GM21825 (cell line): Measurements from ENCODE around the gene RCAN1.
A peak's percentile ranks its signal among the peaks of the same experiment; 100 is the strongest.

Source experiments
- ATAC-seq: cut with Tn5 transposase; IDR thresholded peaks from one replicate; pipeline ENCODE4 v1.9.1; 2021; ENCODE audit warnings: mild to moderate bottlenecking, moderate library complexity; ENCODE audit not compliant: unreplicated experiment

The RCAN1 gene

DNA sequence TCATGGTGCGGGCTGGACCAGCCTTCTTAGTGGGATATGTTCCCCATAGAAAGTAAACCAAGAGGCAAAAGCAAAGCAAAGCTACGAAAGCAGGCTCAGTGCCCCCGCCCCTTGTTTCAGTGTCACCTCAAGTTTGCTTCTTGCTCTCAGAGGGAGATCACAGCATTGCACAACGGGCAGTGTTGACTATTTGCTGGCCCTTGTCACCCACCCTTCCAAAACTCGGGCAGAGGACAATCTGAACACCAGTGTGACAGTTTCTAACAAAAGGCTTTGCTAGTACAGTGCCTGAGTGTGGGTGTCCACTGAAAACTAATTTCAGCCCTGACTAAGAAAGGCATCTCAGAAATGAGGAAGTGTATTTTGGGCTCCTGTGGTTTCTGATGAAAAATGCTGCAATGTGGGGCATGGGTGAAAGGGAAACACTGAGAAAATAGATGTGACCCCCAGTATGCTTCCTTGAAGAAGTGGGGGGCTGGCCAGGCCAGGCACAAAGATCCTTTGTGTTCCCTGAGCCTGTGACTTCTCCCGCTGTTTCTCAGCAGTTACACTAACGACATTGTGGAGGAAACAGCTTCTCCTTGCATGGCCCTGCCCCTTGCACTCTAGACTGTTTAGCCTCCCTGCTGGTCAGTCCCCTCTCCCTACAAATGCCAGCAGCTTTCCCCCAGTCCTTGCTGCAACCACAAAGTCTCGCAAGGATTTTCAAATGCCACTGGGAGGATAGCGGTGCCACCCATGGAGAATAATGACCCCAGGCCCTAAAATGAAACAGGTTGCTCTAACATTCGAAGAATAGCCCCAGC lies 69.6 kb downstream of the RCAN1 start:
- ATAC-seq: peak; percentile 87

DNA sequence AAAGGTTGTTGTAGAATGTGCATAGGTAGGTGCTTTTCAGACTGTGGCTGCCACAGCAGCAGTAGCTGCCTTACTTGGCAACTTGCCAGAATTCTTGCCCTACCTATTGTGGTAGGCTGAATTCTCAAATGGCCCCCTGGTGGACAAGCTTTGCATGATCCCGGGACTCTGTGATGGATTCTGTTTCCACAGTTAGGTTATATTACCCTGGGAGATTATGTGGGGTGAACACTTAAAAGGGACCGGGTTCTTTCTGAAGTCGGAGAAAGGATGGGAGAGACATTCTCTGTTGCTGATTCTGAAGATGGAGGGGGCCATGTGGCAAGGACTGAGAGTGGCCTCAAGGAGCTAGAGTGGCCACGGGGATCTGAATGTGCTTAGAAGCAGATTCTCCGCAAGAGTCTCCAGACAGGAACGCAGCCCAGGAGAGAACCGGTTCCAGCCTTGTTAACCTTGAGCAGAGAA lies 70.8 kb downstream of the RCAN1 start:
- no peak for ATAC-seq

DNA sequence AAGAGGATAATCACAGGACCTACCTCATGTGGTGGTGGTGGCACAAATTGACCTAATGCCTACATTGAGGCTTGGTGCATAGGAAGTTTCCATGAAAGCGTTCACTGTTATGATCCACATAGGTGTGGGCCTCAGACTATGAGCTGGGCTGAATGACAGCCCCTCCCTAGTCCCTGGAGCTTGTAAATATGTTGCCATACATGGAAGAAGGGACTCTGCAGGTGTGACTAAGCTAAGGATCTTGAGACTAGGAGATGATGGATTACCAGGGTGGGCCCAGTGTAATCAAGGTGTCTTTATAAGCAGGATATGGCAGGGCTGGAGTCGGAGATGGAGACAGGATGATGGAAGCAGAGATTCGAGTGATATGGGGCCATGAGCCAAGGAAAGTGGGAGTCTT lies 71.9 kb downstream of the RCAN1 start:
- ATAC-seq: no peak

DNA sequence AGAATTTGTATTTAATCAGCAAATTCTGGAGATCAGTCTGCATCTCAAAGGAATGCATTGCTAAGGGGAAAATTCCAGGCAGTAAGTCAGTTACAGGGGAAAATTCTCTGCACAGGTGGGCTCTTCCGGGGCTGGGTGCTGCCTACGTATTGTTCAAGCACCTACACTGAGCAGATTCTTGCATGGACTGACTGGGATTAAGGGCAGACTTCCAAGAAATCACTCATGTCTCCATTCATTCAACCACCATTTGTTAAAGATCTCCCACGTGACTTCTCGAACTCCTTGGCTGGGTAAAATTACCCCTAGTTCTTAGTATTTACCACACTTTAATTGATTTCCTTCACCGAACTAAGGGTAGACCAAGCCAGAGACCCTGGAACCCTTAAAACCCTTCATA lies 74.7 kb downstream of the RCAN1 start:
- ATAC-seq: no peak

DNA sequence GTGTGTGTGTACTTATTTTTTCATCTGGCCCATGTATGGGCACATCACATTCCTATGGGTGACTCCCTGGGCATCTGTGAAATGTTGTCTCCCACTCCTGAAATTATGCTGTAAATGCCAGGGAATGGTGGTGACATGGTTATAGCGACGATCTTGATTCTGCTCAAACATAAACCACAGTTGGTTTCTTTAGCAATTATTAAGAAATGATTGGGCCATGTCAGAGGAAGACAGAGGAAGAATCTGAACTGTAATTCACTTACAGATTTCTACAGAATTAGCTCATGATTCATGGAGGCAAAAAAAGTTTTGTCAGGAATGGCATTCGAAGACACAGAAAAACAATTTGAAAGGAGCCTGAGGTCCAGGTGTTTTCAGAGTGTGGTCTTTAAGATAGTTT lies 77.1 kb downstream of the RCAN1 start:
- no peak for ATAC-seq

DNA sequence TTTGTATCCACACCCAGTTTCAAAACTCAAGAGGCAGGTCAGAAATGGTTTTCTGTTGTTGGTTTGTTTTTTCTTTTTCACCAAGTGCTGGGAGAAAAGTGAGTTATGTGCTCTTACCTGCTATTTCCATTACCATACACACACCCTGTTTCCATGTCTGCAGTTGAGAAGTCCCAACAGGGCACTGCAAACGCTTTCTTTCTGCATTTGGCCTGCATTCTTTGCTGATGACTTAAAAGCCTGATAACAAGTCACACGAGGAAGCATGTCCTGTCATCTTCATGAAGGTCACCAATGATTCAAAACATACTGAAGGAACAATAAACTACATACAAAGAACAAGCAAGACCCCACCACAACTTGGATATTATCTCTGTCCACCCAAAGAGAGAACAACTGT lies 78.1 kb downstream of the RCAN1 start:
- ATAC-seq: no peak

DNA sequence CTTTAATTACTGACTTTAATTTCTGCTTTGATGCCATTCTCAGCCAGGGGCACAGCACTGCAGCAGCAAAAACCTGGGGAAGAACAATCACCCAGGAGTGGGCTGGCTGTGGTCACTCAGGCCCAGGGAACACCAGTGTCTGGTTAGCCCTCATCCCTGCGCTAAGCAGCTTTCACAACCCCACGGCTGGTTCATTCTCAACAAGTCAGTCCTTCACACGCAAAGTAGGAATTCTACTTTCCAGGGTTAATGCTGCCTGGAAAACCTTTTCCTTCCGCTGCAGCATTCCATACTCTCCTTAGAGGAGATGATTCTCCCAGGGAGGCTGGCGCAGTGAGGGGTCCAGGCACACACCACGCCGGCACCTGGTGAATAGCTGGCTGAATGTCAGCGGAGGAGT lies 78.6 kb downstream of the RCAN1 start:
- no peak for ATAC-seq

DNA sequence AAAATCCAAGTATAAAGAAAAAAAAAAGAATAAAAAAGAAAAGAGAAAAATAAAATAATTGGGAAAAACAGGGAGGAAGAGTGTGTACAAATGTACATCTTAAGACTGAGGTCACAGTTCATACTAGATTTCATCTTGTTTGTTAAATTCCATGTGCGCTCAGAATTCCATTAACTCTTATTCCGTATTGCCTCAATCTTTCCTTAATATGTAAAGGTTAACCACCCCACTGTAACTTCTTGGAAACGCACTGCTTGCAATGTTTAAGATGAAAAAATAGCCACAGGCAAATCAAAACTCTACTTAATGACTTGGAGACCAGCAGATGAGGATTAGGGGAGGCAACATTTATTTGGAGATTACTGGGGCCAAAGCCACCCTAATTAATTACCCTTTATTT lies 79.0 kb downstream of the RCAN1 start:
- no peak for ATAC-seq

DNA sequence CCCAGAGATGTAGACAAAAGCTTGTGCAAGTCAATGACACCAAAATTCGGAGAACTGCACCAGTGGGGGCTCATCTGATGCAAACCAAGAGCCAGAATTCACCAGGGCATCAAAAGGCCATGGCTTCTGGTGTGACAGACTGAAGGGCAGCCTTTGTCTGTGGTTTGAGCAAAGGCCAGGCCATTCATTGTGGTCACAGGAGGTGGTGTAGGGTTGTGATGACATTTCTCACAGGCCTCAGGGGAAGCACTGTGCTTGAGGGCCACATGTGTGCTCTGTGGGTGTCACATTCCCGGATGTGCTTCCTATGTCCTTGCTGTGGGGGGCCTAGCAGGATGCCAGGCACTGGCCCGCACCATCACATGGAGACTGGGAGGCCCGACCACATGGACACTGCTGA lies 80.4 kb downstream of the RCAN1 start:
- no peak for ATAC-seq

DNA sequence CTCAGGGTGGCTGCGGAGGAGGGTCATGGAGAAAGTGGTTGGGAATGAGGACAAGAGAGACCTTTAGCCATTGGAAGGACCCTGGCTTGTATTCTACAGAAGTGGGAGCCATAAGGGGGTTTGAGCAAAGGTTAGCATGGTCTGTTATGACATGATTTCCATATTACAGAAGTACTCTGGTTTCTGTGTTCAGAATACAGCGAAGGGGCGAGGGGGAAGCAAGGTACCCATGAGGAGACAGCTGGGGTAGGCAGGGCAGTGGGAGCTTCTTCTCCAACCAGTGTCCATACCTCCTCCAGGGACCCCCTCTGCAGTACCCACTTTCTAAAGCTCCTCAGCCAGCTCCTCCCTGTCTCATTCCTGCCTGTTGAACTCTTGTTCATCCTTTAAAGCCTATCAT lies 81.0 kb downstream of the RCAN1 start:
- no peak for ATAC-seq

DNA sequence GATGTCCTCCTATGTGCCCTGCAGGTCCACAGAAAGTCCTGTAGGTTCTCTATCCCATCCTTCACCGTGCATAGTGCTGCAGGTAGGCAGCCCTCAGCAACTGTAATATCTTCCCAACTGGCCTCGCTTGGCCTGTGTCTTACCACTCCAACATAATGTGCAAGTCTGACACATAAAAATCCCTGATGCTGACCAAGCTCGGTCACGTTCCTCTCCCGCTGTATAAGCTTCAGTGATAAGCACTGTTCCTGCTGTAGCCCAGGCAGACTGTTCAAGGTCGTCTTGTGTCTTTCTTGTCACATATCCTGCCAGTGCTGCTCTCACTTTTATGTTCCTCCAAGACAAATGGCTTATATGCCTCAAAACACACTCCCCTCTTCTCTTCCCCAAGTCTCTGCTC lies 83.5 kb downstream of the RCAN1 start:
- no peak for ATAC-seq

DNA sequence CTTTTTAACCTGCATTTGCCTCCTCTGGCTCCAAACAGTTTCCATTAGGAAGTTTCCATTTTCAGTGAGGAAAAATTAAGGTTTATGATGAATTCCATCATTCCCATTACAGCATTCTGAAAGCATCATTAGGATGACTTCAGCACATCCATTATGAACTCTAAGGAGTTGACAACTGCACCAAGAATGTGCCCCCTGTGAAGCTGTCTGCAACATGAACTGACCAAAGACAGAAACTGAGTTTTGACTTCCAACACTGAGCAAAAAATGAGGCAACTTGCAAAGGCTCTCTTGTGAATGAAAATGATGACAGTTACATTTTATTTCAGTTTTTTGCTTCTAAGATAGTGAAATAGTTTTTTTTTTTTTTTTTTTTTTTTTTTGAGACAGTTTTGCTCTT lies 84.7 kb downstream of the RCAN1 start:
- no peak for ATAC-seq

DNA sequence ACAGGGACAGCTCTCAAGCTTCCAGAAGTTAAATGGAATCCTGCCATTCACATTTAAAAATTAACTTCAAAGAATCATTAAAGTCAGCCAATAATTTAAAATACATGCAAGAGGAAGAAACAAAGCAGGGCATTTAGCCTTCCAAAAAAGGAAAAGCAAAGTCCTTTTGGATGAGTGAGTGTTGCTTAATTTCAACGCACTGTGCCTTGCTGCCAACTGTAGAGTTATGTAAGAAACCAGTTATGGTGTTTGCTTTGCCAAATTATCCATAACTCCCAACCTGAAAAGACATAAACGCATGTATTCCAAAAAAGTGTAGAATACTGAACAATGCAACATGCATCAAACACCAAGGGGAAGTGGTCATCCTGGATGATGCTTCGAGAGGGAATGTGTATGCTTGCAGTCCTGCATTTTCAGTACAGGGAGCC lies 86.8 kb downstream of the RCAN1 start:
- ATAC-seq: no peak

DNA sequence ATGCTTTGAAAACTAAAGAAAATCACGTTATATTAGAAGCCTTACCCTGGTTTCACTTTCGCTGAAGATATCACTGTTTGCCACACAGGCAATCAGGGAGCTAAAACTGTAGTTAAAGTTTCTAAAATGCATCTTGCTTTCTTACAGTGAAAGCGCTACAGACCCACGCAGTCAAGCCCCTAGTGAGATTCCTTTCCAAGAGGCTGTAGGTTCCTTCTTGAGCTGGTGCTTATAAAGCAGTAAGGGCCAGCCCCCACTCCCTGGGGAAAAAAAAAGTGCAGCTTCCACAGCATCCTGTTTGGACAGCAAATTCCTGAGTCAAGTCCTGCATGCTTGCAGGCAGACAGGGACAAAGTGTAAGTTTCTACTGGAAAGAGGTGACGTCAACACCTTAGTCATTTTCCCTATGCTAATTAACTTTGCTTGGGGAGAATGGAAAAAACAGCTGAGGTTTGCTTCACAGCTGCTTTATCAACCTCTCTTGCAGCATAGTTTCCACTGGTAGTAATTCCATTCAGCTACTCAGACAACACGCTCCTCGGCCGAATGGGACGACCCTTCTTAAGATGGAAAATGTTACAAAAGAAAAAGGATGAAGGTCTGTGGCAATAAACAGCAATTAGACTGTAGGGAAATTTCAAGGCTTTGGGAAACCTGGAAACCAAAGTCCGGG lies 88.2 kb downstream of the RCAN1 start:
- ATAC-seq: no peak

DNA sequence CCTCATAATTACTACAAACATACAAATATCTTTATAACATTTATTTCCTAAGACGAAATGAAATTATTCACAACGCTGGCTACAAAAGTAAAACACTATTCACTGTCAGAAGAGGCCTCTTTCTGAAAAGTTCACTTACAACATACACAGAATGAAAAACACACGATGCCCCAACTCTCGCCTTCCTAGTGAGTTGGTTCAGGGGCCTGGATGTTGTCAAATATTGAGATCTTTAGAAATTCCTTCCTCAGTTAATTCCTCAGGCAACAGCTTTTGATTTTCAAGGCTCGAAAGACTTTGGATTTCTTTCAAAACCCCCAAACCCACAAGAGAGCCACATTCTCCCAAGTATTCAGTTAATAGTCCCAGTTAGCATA lies 88.7 kb downstream of the RCAN1 start:
- no peak for ATAC-seq

DNA sequence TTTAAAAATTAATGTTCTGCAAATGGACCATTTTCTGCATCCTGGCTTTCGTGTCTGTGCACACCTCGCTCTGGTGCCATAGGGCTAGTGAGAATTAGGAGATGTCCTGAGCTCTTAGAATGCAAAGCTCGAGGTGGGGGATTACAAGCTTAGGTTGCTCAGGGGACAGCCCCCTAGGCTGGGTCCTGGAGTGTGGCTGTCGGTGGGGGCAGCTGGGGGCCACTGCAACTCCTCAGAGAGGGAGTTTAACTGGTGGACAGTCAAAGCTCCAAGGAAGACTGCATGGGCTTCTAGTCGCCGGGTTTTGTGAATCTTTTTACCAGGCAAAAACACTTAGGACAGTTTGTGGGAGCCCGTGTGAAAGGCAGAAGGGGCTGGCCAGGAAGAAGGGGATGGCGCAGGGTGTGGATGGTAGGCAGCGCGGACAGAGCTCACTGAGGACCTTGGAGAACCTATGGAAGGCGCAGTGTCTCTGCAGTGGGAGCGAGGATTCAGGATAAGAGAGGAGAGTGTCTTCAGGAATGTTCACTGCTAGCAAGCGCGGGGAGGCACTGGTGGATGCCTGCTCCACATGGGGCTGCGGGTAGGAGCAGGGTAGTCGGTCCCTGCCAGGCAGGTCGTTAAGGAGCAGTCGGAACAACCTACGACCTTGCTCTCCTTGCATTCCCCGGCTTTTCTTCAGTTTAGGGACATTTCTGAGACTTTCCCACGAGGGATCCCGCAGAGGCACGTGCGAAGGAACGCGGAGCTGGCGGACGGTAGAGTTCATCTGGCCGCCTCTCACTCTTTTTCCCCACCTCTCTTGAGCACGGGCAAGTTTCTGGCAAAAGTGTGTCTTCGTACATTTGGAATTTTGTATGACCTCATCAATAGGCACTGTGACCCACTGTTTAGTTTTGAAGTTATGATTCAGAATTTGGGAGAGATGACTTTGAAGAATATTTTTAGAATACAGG lies 90.0 kb downstream of the RCAN1 start:
- ATAC-seq: no peak

DNA sequence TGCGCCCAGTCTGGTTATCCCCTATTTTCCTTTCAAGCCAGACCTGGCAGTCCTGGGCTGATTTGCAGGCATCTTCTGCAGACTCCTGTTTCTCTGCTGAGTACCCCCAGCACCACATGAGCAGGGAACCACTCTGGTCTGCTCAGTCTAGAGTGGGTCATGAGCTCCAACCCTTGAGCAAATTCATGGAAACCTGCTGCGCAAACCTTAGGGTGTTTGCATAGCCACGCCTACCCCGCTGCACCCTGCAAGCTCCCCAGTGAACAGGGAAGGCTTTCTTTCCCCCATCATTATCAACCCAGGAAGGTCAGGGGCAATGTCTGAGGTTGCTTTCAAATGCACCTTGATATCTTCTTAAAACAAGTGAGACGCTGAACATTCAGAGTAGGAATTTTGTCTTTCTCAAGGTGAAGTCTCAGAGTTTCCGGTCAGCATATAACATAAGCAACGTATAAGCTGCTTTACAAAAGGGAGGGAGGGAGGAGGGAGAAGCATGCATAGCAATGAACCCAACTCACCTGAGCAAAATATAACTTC lies 91.8 kb downstream of the RCAN1 start:
- ATAC-seq: no peak

DNA sequence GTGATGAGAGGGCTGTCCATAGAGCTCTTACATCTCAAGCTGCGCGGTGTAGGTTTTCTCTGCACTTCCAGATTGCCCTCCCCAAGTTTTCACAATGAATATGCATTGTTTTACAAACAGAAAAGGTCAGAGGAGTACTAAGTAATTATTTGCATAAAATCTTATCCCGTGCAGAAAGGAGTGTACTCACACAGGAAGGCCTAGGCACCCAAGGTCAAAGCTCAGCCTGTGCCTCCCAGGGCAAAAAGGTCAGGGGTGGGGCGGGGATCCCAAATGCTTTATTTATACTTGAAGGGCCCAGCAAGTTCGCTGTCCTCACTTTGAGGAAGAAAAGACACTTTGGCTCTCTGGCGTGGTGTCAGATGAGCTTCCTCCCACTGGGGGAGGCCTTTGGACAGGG lies 92.6 kb downstream of the RCAN1 start:
- ATAC-seq: no peak

DNA sequence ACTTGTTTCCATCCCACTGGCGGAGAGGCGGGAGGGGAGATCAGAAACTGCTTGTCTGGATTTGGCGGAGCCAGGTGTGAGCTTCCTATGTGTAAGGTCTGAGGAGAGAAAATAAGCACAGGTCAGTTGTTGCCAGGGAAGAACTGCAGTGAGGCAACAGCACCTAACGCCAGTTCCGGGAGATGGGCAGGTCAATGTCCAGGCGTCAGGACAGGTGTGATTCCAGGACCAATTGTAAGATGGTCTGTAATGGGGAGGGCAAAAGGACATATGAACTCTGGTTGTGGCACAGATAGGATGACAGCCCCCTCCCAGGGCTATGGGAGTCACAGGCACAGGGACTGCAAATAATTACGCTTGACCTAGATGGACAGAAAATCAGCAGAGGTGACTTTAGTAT lies 93.4 kb downstream of the RCAN1 start:
- no peak for ATAC-seq

DNA sequence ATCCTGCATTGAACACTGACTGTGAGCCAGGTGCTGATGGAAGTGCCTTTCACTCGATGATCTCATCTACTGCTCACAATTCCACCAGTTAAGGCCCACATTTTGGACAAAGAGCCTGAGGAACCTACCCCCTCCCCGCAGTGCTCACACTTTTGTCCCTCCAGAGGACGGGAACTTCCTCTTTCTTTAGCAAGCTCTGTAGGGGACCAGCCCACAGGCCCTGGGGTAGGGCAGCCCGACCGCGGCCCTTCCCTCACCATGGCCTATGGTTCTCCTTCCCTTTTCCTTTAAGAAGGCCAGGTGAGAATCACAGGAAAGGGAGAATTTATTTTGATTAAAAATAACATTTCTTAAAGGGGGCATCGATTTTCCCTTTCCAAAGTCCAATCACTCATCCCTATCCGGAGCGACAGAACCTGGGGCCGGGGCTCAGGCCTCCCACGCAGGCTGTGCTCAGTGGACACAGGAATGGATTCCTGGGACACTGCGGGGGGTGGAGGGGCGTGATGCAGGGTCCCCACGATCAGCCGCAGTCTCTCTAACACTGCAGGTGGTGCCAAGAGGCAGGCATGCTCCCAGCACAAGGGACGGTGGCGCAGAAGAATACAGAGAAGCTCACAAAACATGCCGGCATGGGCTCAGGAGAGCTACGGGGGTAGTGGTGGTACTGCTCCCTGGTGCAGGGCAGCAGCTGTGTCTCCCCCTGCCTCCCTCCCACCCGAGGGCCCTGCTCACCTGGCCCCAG lies 94.0 kb downstream of the RCAN1 start:
- no peak for ATAC-seq
